GM21786 (cell line): ENCODE measurements around the gene ELAVL1.
"Not testable (repeated sequence)": the region's sequence is repeated elsewhere in the genome, so short reads cannot be mapped to it uniquely, and the experiment has no call there.

ENCODE experiments used
- ATAC-seq: cut with Tn5 transposase; IDR thresholded peaks from one replicate; pipeline ENCODE4 v1.9.1; 2021; ENCODE audit not compliant: unreplicated experiment

The ELAVL1 gene

DNA sequence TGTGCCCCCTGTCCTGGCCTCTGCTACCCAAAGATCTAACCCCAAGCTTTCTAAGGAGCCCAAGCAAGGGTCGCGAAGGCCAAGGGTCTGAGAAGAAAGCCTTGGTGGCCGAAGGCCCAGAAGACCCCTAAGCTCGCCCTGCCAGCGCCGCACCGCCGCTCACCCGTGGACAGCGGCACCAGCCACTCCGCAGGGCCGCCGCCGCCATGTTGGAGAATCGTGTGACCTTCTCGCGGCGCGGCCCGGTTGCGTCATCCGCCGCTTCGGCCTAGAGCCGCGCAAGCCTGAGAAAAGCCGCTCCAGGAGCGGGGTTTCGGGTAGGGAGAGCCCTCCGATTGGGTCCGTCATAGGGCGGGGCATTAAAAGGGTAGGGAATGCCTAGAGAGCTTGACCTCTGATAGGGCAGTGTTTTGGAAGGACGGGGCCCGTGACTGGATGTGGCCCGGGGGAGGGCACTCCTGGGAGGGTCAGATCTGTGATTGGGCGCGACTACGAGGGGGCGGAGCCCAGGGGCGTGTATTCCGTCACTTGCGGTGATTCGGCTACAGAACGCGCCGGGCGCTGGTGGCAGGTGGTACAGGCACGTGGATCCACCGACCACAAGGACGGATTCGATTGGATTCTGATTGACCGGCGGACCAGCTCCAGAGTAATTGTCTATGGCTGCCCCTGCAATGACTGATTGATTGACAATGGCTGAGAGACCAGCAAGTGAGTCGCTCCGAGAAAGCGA, 61.8 kb downstream of the ELAVL1 start, which contains the start of gene TIMM44:
Gene TIMM44, minus strand, starts transcription at position 223 of the 733 bp plus-strand sequence. Its CDS starts 15 bp downstream, at position 208.
- ATAC-seq = peak; percentile 94

- ATAC-seq = no peak
Observed at GRCh38 chr19:7942981-7943443, 62.4 kb downstream of the ELAVL1 start.

GRCh38 chr19:7941895-7942596, 63.4 kb downstream of the ELAVL1 start:
- ATAC-seq = no peak

- ATAC-seq = no peak
Observed at GRCh38 chr19:7940841-7941240, 64.6 kb downstream of the ELAVL1 start.

- ATAC-seq = no peak
Observed at GRCh38 chr19:7934766-7935165, 70.7 kb downstream of the ELAVL1 start.

DNA sequence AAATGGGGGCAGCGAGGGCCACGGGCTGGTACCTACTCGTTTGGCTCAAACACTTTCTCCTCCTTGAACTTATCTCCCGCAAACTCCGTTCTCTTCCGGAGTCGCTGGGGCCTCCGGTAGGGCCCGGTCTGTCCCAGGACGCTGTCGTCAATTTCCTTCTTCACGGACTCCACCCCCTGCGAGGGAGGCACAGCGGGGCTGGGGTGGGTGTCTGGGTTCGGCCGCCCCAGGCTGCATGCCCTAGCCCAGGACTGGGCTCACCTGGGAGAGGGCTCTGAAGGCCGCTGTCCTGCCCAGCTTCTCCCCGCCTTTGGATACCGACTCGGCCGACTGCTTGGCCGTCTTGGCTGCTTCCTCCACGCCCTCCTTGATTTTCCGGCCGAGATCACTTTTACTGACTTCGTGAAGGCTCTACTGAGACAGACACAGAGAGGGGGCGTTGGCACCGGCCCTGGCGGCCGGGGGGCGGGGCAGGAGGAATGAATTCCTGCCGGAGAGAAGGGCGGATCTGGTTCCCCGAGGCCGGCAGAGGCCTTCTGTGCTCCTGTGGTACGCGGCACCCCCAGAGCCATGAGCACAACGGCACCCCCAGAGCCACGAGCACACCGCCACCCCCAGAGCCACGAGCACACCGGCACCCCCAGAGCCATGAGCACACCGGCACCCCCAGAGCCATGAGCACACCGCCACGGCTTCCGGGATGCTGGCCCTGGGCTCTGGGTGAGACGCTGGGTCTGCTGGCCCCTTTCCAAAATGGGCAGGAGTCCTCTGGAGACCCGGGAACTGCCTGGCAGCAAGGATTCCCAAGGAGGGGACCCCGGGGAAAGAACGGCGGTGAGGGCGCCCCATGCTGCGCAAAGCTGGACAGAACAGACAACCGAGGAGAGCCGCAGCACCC, 71.4 kb downstream of the ELAVL1 start:
- no peak for ATAC-seq

GRCh38 chr19:7933411-7933810, 72.0 kb downstream of the ELAVL1 start:
- ATAC-seq = no peak

- ATAC-seq = no peak
Observed at GRCh38 chr19:7932930-7933300, 72.5 kb downstream of the ELAVL1 start.

- ATAC-seq = no peak
Observed at GRCh38 chr19:7932276-7932929, 73.0 kb downstream of the ELAVL1 start.

DNA sequence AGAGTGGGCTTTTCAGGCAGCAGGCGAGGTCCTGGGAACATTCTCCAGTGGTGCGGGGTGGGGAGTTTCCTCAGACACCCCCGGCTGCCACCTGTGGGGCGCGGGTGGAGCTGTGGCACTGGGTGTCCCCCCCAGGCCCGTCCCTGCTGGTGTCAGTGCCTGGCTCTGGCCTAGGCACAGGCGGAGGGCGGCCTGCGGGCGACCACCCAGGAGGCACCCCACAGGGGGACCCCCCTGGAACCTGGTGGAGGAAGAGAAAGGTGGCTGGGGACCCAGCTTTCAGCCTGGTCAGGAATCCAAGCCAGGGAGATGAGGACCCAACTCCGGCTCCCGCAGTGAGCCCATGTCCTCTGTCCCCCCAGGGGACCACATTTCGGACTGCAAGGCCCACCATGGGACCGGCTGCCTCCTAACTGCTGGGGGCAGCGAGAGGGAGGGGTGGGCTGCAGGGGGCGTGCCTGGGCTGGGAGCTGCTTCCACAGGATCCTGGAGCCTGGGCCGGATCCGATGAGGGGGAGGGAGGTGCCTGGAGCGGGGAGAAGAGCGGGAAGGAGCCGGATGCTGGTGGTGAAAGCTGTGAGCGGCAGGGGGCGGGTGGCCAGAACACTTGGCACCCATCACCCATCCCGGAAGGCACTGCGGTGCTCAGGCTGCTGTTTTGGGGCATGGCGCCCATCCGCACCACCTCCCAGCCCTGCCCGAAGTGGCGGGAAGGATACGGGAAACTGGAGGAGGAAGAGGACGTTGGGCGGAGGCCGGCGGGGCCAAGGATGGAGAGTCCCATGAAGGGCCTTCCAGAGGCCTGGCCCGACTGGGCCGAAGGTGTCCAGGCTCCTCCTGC, 74.0 kb downstream of the ELAVL1 start:
- ATAC-seq = no peak

- ATAC-seq = no peak
Observed at GRCh38 chr19:7930765-7931164, 74.7 kb downstream of the ELAVL1 start.

DNA sequence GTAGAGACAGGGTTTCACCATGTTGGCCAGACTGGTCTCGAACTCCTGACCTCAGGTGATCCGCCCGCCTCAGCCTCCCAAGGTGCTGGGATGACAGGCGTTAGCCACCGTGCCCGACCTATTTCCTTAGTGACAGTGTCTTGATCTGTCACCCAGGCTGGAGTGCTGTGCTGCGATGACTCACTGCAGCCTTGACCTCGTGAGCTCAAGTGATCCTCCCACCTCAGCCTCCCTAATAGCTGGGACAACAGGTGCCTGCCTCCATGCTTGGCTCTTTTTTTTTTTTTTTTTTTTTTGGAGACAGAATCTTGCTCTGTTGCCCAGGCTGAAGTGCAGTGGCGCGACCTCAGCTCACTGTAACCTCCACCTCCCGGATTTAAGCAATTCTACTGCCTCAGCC, 75.4 kb downstream of the ELAVL1 start:
- not testable (repeated sequence) for ATAC-seq

GRCh38 chr19:7928741-7929701, 76.4 kb downstream of the ELAVL1 start:
- ATAC-seq = no peak

- ATAC-seq = no peak
Observed at GRCh38 chr19:7928334-7928706, 77.1 kb downstream of the ELAVL1 start.

DNA sequence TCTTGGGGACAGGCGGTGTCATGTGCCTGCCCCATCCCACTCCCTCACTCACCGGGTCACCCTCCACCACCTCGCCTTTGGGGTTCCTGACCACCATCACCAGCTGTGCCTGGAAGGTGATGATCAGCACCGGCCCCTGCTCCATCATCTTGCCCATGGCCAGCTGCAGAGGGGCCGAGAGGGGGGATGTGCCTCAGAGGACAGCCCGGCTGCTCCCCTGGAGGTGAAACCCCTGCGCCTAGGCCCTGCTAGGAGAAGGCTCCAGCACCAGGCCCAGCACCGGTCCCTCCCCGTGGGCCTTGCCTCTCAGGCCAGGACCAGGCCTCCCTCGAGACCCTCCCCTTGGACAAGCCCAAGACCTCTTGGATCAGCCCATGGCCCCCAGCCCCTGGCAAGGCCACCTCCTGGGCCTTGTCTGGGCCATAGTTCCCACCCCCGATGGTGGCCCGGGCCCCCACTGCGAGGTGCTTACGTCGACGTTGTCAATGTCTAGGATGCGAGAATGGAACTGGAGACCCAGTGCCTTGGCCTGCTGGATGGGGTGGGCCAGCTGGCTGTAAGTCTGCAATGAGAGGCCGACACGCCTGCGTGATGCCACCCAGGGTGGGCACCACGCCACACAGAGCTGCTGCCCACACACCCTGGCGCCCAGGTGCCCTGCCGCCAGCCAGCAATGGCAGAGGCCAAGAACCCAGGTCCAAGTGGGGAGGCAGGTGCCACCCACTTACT, 77.7 kb downstream of the ELAVL1 start:
- no peak for ATAC-seq

- no peak for ATAC-seq
Observed at GRCh38 chr19:7926727-7927604, 78.5 kb downstream of the ELAVL1 start.

- ATAC-seq = no peak
Observed at GRCh38 chr19:7926021-7926726, 79.3 kb downstream of the ELAVL1 start, which contains the start of gene CTXN1. Gene CTXN1, minus strand, starts transcription at chr19:7926135. Its CDS starts 597 bp downstream, at chr19:7925538.
